Ishikawa (cell line): Measurements from ENCODE around the gene PPP1R12A.

Experiments used
- CEBPB ChIP-seq: IDR thresholded peaks from 2 replicates; pipeline ENCODE4 v1.6.1; 2012
- CREB1 ChIP-seq: IDR thresholded peaks from 2 replicates; pipeline ENCODE4 v1.6.1; 2012; ENCODE audit warnings: low read depth
- EGR1 ChIP-seq: IDR thresholded peaks from 2 replicates; pipeline ENCODE4 v1.6.1; 2012
- EP300 ChIP-seq: IDR thresholded peaks from 2 replicates; pipeline ENCODE4 v1.6.1; 2012; ENCODE audit warnings: borderline replicate concordance
- FOXM1 ChIP-seq: IDR thresholded peaks from 2 replicates; pipeline ENCODE4 v1.6.1; 2012; ENCODE audit warnings: low read depth, borderline replicate concordance
- NFIC ChIP-seq: IDR thresholded peaks from 2 replicates; pipeline ENCODE4 v1.6.1; 2012
- RAD21 ChIP-seq: IDR thresholded peaks from 2 replicates; pipeline ENCODE4 v1.6.1; 2012; ENCODE audit warnings: low read depth
- TAF1 ChIP-seq: IDR thresholded peaks from 2 replicates; pipeline ENCODE4 v1.6.1; 2012; ENCODE audit warnings: low read depth, mild to moderate bottlenecking
- TCF12 ChIP-seq: IDR thresholded peaks from 2 replicates; pipeline ENCODE4 v1.6.1; 2012; ENCODE audit warnings: low read depth
- TEAD4 ChIP-seq: IDR thresholded peaks from 2 replicates; pipeline ENCODE4 v1.6.1; 2012
- USF1 ChIP-seq: IDR thresholded peaks from 2 replicates; pipeline ENCODE4 v1.6.1; 2012
- YY1 ChIP-seq: IDR thresholded peaks from 2 replicates; pipeline ENCODE4 v1.6.1; 2012; ENCODE audit warnings: low read depth
- ZBTB7A ChIP-seq: IDR thresholded peaks from 2 replicates; pipeline ENCODE4 v1.6.1; 2012; ENCODE audit warnings: low read depth
- TF ChIP-seq, protein P1 (sequence below): IDR thresholded peaks from 2 replicates; pipeline ENCODE4 v1.6.1; 2012; ENCODE audit warnings: low read depth, mild to moderate bottlenecking
- TF ChIP-seq, protein P2 (sequence below): IDR thresholded peaks from 2 replicates; pipeline ENCODE4 v1.6.1; 2012

The PPP1R12A gene

DNA sequence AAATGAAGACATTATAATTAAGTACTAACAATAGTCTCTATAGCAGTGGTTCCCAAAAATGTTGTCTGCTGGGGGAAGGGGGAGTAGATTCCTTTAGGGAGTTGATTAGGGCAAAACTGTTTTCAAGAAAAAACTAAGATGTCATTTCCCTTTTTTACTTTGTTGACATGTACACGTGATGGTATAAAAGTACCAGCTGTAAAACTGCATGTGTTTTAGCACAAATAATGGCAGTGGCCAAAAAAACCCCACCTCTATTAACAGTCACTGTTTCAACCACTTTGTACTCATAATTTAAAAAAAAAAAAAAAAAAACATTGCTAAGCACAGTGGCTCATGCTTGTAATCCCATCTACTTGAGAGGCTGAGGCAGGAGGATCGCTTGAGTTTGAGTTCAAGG is 61.7 kb downstream of the PPP1R12A start:
- TF ChIP-seq TAF1 (no peak), TEAD4 (no peak), ZBTB7A (no peak), EGR1 (no peak), USF1 (no peak), FOXM1 (no peak), RAD21 (no peak), EP300 (no peak), CEBPB (no peak), NFIC (no peak), TCF12 (no peak), YY1 (no peak), CREB1 (no peak)
- TF ChIP-seq, protein P1, sequence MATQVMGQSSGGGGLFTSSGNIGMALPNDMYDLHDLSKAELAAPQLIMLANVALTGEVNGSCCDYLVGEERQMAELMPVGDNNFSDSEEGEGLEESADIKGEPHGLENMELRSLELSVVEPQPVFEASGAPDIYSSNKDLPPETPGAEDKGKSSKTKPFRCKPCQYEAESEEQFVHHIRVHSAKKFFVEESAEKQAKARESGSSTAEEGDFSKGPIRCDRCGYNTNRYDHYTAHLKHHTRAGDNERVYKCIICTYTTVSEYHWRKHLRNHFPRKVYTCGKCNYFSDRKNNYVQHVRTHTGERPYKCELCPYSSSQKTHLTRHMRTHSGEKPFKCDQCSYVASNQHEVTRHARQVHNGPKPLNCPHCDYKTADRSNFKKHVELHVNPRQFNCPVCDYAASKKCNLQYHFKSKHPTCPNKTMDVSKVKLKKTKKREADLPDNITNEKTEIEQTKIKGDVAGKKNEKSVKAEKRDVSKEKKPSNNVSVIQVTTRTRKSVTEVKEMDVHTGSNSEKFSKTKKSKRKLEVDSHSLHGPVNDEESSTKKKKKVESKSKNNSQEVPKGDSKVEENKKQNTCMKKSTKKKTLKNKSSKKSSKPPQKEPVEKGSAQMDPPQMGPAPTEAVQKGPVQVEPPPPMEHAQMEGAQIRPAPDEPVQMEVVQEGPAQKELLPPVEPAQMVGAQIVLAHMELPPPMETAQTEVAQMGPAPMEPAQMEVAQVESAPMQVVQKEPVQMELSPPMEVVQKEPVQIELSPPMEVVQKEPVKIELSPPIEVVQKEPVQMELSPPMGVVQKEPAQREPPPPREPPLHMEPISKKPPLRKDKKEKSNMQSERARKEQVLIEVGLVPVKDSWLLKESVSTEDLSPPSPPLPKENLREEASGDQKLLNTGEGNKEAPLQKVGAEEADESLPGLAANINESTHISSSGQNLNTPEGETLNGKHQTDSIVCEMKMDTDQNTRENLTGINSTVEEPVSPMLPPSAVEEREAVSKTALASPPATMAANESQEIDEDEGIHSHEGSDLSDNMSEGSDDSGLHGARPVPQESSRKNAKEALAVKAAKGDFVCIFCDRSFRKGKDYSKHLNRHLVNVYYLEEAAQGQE: no peak
- TF ChIP-seq, protein P2, sequence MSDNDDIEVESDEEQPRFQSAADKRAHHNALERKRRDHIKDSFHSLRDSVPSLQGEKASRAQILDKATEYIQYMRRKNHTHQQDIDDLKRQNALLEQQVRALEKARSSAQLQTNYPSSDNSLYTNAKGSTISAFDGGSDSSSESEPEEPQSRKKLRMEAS: no peak

GRCh38 chr12:79871621-79872020 is 63.3 kb downstream of the PPP1R12A start:
- no peak for TF ChIP-seq ZBTB7A
- TF ChIP-seq TAF1: no peak
- TF ChIP-seq RAD21: no peak
- TF ChIP-seq, protein P2: no peak
- TF ChIP-seq YY1: no peak
- TF ChIP-seq USF1: no peak
- no peak for TF ChIP-seq FOXM1
- no peak for TF ChIP-seq NFIC
- TF ChIP-seq EGR1: no peak

DNA sequence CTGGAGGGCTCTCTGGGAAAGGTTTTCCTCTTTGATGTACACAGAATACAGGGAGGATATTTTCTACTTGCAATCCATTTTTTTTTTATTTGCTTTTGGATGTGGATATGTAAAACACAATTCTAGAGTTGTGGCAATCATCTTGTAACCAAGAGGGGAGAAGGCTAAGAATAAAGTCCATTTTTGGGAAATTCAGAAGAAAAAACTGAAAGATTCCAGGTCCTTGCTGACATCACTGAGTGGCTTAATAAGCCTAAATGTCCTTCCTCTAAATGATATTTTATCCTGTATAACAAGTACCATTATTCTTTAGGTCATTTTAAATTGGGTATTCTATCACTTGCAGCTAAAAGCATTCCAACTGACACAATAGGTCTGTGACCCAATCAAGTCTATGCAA is 64.0 kb downstream of the PPP1R12A start:
- no peak for TF ChIP-seq ZBTB7A
- no peak for TF ChIP-seq TAF1
- no peak for TF ChIP-seq FOXM1
- no peak for TF ChIP-seq NFIC
- TF ChIP-seq, protein P2: no peak
- TF ChIP-seq CREB1: no peak
- no peak for TF ChIP-seq EP300
- TF ChIP-seq YY1: no peak
- TF ChIP-seq, protein P1: no peak
- TF ChIP-seq EGR1: no peak
- TF ChIP-seq CEBPB: no peak
- TF ChIP-seq USF1: no peak
- no peak for TF ChIP-seq RAD21
- no peak for TF ChIP-seq TEAD4
- no peak for TF ChIP-seq TCF12

DNA sequence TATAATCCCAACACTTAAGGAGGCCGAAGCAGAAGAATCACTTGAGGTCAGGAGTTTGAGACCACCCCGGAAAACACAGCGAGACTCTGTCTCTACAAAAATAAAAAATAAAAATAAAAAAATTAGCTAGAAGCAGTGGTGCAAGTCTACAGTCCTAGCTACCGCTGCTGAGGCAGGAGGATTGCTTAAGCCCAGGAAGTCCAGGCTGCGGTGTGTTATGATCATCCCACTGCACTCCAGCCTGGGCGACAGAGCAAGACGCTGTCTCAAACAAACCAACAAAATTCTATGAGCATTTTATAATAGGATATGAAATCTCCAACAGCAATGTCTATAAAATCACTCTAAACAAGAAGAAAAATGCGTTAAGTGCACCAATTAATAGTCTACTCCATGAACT is 75.3 kb downstream of the PPP1R12A start:
- TF ChIP-seq EP300 (no peak), RAD21 (no peak), CREB1 (no peak)
- TF ChIP-seq, protein P1: no peak
